IPS-NIHi7 (cell line): ENCODE results near the gene BABAM2.
"Not testable (repeated sequence)": the region's sequence is repeated elsewhere in the genome, so short reads cannot be mapped to it uniquely, and the experiment has no call there.

ENCODE experiments used
- DNase-seq: peaks from one replicate; pipeline ENCODE4 v3.0.0; 2012; ENCODE audit warnings: mixed read lengths; ENCODE audit errors: extremely low spot score

Gene BABAM2

GRCh38 chr2:28240937-28241336 lies 350.4 kb downstream of the BABAM2 start:
- DNase-seq, result no peak

DNA sequence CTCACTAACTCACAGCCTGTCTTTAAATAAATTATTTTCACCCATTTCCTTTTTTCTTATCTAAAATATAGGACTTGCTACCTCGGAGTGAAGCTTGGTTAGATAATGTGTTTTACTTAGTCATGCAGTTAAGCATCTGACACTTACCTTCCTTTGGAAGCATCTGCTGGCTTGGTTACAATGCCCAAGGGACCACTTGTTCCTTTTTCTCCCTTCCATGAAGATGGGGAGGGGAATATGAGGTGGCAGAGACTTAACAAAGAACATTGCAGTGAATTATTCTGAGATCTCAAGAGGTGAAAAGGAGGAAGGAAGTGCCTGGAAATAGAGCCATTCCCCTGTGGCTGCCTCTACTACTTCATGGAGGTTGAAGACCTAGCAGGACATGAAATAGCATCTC lies 356.8 kb downstream of the BABAM2 start:
- DNase-seq, result no peak

DNA sequence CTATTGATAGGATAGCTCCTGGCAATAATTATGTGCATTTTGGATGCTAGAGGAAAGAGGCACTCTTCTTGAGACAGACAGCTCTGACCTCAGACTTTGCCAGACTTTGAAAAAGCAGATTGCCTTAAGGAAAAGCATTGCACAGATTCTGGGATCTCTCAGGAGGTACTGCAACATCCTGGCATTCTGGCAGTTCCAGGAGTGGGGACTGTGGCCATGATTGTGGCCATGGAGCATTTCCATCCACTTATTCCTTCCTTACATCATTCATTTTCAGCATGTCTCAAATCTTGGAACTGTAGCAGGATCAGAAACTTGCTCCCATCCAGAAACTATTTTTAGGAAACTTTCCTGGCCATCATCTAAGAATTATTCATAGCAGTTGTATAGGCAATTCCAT lies 357.2 kb downstream of the BABAM2 start:
- no peak for DNase-seq

- DNase-seq, result no peak
Observed at GRCh38 chr2:28248511-28248910, 358.0 kb downstream of the BABAM2 start.

GRCh38 chr2:28250006-28250405 lies 359.5 kb downstream of the BABAM2 start:
- DNase-seq, result peak; percentile 61

- DNase-seq, result no peak
Observed at GRCh38 chr2:28251337-28251736, 360.8 kb downstream of the BABAM2 start.

- DNase-seq, result no peak
Observed at GRCh38 chr2:28252311-28252710, 361.8 kb downstream of the BABAM2 start.

GRCh38 chr2:28253543-28253942 lies 363.0 kb downstream of the BABAM2 start:
- no peak for DNase-seq

DNA sequence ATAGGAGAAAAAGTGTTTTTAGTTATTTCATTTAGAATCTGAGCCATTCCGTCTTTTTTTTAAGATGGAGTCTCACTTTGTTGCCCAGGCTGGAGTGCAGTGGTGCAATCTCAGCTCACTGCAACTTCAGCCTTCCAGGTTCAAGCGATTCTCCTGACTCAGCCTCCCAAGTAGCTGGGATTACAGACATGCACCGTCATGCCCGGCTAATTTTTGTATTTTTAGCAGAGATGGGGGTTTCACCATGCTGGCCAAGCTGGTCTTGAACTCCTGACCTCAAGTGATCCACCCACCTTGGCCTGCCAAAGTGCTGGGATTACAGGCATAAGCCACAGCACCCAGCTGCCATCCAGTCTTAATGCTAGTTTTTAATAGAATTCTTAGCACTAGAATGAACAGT lies 364.7 kb downstream of the BABAM2 start:
- DNase-seq, result not testable (repeated sequence)

GRCh38 chr2:28257182-28257581 lies 366.7 kb downstream of the BABAM2 start:
- no peak for DNase-seq

DNA sequence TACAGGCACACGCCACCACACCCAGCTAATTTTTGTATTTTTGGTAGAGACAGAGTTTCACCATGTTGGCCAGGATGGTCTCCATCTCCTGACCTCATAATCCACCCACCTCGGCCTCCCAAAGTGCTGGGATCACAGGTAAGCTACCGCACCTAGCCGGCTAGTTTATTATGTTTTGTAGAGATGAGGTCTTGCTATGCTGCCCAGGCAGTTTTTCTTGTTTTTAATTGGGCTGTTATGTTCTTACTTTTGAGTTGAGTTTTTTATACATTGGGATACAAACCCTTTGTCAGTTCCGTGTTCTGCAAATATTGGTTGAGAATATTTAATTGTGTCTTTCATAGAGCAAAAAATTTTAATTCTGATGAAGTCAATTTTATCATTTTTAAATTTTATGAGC lies 368.7 kb downstream of the BABAM2 start:
- not testable (repeated sequence) for DNase-seq

- no peak for DNase-seq
Observed at GRCh38 chr2:28263690-28264089, 373.2 kb downstream of the BABAM2 start.

DNA sequence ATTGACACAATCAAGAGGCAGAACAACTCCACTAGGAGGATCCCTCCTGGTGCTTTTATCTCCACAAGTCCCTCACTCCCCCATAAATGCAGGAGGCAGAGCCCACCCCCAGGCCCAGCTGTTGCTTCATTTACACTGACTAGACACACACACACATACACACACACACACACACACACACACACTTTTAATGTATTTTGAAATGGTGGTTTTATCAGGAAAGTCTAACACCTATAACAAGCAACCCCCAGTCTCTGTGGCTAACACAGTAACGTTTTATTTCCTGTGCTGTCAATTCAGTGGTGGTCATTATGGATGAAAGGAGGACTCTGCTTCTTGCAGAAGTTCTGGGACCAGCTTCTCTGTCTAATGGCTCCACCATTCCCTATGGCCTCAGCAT lies 376.8 kb downstream of the BABAM2 start:
- no peak for DNase-seq

GRCh38 chr2:28268386-28268785 lies 377.9 kb downstream of the BABAM2 start:
- DNase-seq, result no peak

DNA sequence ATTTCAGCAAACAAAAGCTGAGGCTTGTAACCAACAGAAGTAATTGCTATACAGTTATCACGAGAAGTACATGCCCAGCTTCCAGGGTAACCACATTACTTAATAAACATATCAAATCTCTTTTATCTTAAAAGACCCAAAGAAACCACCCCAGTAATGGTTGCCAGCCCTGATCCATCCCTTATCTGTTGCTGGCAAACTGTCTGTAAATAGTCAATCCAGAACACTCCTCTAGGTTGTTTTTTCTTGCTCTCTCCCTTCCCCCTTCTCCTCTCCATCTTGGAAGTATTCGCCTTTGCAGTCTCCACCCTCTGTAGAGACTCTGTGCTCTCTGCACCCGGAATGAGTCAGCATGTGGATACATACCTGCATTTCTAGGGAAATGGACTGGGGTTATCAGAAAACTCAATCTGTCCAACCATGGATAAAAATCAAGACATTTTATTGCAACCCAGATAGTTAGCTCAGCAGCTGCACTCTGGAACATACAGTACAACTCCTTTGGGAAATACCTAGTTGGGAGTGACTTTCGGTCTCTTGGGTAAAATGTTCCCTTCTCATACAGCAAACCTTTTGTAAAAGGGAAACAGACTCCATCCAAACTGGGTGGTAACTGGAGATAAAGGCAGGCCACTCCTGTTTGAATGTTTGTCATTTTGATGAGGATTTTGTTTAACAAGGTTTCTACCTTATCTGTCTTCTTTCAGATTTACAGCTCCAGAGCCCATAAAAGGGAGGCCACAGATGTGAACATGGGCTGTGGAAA lies 378.7 kb downstream of the BABAM2 start:
- peak; percentile 34 for DNase-seq

DNA sequence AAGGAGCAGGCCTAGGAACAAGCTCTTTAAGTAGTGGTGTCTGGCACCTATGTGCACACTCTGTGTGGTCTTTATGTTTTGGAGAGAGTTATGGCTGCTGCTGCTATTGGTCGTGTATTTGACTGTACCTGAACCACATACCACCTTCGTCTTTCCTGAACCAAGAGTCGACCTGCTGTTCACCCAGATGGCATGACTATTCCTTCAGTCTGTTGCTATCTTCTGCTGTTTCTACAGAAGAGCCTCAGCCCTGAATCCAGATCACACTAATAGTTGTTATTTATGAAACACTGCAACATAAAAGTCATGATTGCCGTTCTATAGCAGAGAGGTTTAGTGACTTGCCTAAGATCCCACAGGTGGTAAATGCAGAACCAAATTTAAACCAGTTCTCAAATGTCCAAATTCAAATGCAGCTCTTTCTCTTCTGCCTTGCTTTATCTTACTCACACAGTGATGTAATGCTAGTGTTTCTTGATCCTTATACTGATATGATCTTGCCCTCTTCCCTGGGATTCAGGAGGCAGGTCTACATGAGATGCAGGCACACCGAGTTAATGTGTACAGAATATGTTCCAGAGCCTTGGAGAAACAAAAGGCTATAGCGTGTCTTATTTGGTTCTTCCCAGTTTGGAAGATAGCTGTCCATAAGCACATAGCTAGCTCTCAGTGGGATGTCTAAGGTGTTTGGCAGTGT lies 380.1 kb downstream of the BABAM2 start:
- DNase-seq, result no peak

DNA sequence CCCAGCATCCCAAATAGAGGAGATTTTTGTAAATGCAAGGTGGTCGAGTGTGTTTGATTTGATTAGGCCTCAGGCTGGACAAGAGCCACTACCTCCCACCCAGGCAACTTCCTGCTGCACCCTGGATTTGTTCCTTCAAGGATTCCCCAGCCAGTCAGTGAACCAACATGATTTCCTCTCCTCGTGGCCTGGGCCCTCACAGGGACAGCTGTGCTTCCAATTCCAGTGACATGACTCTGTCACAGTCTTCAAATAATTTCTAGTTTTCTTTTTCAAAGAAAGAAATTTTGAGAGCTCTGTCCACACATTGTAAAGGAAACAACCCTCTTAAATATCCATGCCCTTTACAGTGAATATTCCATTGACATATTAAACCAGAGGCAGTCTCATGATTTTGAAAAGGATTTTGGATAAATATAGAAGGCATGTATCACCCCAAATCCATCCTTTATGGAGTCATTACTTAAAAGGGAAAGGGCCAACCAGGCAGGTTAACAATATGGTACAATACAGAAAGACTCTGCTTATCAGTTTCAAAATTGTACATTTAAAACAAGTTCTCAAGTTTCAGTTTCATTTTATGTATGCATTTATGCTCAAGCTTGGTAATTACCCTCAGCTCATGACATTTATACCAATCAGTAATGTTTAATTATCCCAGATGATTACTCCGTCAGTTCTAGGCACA lies 380.8 kb downstream of the BABAM2 start:
- DNase-seq, result no peak

DNA sequence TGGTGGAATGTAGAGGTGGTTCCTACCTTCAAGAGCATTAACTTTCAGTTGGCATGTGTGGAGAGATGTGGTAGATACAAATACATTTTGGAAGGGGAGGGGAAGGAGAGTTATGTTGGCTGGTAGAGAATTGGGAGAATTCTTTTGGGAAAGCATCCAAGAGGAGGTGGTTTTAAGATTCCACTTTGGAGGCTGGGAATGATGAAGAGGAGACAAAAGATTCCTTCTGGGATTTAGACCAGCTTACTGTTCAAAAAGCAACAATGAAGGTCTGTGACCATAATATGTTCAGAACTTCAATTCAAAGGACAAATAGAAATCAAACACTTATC lies 381.4 kb downstream of the BABAM2 start:
- DNase-seq, result no peak

- DNase-seq, result no peak
Observed at GRCh38 chr2:28273751-28274150, 383.2 kb downstream of the BABAM2 start.

GRCh38 chr2:28274911-28275685 lies 384.6 kb downstream of the BABAM2 start:
- peak; percentile 47 for DNase-seq

DNA sequence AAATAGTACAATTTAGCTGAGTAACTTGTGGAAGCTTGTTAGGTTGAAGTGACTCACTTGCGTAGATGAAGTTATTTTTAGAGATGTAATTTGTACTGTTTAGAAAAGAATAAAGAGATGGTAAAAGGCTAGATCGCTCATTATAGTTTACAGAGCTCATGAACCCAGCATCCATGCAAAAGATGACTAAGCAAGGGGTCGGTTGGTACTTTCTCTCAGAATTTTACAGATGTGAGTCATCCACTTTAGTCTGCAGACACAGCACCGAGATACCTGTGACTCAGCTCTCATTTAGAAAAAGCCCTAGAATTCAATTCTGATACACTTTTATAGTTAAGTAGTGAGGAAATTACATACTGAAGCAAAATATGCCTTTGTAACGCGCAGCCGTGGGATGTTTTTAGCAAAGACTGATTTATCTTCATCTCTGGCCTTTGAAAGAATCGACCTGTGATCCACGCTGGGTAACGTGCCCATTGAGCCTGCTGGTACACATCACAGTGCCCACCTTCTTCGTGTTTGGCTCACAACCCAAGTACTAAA lies 385.6 kb downstream of the BABAM2 start:
- peak; percentile 35 for DNase-seq

- no peak for DNase-seq
Observed at GRCh38 chr2:28276807-28277206, 386.3 kb downstream of the BABAM2 start.
